ENCODE data around the gene A4GNT. TPM values are rescaled to one million over a fixed set of nuclear protein-coding genes. Genes with fewer than 3 reads are reported as not detected.
"Not testable (repeated sequence)": the region's sequence is repeated elsewhere in the genome, so short reads cannot be mapped to it uniquely, and the experiment has no call there.

A4GNT gene
- total RNA-seq, 1 donor = not detected

DNA sequence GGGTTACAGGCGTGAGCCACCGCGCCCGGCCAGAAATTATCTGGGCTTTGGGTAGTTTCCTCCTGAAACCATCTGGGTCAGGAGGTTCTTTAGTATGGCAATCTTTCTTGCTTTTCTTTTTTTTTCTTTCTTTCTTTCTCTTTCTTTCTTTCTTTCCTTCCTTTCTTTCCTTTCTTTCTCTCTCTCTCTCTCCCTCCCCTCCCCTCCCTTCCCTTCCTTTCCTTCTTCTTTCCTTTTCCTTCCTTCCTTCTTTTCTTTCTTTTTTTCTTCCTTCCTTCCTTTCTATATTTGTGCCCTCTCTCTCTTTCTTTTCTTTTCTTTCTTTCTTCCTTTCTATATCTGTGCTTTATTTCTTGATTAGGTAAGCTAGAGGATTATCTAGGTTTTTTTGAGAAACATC lies 25.6 kb upstream of the A4GNT start:
- H3K4me3 ChIP-seq (ENCODE audit: low read depth, low read length) = no peak overlapping the region
- TF ChIP-seq, protein P1, sequence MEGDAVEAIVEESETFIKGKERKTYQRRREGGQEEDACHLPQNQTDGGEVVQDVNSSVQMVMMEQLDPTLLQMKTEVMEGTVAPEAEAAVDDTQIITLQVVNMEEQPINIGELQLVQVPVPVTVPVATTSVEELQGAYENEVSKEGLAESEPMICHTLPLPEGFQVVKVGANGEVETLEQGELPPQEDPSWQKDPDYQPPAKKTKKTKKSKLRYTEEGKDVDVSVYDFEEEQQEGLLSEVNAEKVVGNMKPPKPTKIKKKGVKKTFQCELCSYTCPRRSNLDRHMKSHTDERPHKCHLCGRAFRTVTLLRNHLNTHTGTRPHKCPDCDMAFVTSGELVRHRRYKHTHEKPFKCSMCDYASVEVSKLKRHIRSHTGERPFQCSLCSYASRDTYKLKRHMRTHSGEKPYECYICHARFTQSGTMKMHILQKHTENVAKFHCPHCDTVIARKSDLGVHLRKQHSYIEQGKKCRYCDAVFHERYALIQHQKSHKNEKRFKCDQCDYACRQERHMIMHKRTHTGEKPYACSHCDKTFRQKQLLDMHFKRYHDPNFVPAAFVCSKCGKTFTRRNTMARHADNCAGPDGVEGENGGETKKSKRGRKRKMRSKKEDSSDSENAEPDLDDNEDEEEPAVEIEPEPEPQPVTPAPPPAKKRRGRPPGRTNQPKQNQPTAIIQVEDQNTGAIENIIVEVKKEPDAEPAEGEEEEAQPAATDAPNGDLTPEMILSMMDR (IDR thresholded peaks at IDR 0.05; ENCODE audit: insufficient read depth, low read length) = no peak
- DNase-seq (ENCODE audit: low read depth) = no peak

DNA sequence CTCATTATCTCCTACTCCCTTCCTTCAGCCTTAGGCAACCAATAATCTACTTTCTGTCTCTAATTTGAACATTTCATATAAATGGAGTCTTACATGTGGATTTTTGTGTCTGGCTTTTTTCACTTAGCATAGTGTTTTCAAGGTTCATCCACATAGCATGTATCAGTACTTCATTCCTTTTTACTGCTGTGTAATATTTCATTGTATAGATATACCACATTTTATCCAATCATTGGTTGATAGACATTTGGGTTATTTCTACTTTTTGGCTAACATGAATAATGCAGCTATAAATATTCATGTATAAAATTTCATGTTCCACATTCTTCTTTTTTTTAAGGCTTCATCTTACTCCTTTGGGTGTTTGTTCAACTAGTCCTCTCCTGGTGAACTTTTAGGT lies 22.3 kb upstream of the A4GNT start:
- TF ChIP-seq, protein P1 (IDR thresholded peaks at IDR 0.05; ENCODE audit: insufficient read depth, low read length) = no peak
- DNase-seq (ENCODE audit: low read depth) = no peak

DNA sequence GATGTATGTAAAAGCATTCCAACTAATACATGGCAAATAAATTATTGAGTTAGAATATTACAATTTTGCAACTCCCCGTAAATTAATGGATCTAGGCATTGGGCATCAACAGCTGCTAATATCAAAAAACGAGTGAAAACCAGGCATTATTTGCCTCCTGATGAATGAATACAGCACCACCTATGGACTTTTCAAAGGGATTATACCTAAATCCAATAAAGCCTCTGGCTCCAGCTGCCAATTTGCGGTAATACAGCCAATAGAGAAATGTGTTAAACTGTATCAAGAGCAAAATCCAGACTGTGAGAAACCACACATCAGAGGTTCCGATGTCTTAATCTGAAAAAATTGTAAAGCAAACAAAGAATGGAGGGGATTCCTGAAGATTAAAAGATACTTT lies 16.3 kb upstream of the A4GNT start:
- no peak overlapping the region for H3K4me3 ChIP-seq (ENCODE audit: low read depth, low read length)
- TF ChIP-seq, protein P1 (IDR thresholded peaks at IDR 0.05; ENCODE audit: insufficient read depth, low read length) = no peak
- DNase-seq (ENCODE audit: low read depth) = no peak

More for the DNA sequence above, 22.3 kb upstream of the A4GNT start:
- no peak overlapping the region for H3K4me3 ChIP-seq (ENCODE audit: low read depth, low read length)

DNA sequence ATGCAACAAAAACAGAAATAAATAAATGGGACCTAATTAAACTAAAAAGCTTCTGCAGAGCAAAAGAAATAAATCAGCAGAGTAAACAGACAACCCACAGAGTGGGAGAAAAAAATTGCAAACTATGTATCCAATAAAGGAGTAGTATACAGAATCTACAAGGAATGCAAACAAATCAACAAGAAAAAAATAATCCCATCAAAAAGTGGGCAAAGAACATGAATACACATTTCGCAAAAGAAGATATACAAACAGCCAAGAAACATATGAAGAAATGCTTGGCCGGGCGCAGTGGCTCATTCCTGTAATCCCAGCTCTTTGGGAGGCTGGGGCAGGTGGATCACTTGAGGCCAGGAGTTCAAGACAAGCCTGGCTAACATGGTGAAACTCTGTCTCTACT lies 10.0 kb upstream of the A4GNT start:
- not testable (repeated sequence) for DNase-seq (ENCODE audit: low read depth); H3K4me3 ChIP-seq (ENCODE audit: low read depth, low read length)

DNA sequence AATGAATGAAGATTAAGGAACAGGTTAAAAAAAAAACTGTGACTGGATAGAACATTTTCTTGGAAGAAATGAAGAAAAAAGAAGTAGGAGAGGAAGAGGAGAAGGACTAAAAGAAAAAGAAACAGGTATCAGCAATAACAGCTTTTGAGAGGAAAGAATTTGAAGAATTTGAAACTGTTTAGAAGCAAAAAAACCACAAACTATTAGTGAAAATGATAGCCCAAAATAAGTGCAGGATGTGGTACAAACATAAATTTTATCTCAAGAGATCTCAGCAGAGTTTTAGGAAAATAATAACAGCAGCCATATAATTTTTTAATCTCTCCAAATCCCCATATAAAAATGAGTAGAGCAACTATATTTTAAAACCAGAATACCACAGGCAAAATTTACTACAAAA lies 8.8 kb upstream of the A4GNT start:
- H3K4me3 ChIP-seq (ENCODE audit: low read depth, low read length) = no peak overlapping the region
- TF ChIP-seq, protein P1 (IDR thresholded peaks at IDR 0.05; ENCODE audit: insufficient read depth, low read length) = no peak
- no peak for DNase-seq (ENCODE audit: low read depth)

DNA sequence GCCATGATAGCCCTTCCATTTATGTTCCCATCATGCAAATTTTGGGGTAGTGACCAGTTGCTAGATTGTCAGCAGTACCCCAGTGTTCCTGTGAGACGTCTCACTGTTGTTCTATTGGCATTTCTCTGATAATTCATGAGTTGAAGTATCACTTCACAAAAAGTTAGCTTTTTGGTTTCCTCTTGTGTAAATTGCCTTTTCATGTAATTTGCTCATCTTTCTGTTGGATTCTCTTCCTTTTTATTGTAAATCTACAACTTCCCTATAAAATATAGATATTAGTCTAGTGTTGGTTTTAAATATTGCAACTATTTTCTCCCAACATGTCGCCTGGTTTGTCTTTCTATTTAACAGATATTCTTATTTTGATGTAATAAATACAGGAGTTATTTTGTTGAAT lies 7.5 kb upstream of the A4GNT start:
- H3K4me3 ChIP-seq (ENCODE audit: low read depth, low read length) = no peak overlapping the region
- TF ChIP-seq, protein P1 (IDR thresholded peaks at IDR 0.05; ENCODE audit: insufficient read depth, low read length) = no peak

DNA sequence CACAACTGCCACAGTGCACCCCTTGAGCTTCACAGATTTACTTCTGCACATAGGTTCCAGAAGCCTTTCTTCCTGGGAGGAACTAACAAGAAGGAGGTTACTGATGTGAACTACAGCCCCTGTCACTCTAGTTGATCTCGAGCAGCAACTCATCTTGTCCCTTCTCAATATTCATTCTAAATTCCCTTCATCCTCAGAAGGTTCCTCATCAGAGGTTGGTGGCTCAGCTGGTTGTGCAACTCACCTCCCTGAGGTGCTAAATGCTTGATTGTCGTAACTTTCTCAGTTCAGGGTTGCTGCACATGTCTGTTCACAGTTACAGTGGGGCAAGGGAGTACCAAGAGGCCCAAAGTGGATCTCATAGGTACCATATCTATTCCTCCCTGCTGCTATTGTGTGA lies 5.7 kb upstream of the A4GNT start:
- H3K4me3 ChIP-seq (ENCODE audit: low read depth, low read length) = no peak overlapping the region
- TF ChIP-seq, protein P1 (IDR thresholded peaks at IDR 0.05; ENCODE audit: insufficient read depth, low read length) = no peak
- no peak for DNase-seq (ENCODE audit: low read depth)

More for the DNA sequence above, 7.5 kb upstream of the A4GNT start:
- no peak for DNase-seq (ENCODE audit: low read depth)
